Left renal cortex interstitium (tissue), 4 donors: ENCODE results near the gene ALG9. TPM values are rescaled to one million over a fixed set of nuclear protein-coding genes. Genes with fewer than 3 reads are reported as not detected.

Experiments
- DNase-seq, 4 donors: peaks; one replicate each; pipeline ENCODE4 v3.0.0-alpha.2; 2013; ENCODE audit warnings: low read depth in 4 of 4, low spot score in 2 of 4, missing footprints in 1 of 4
- polyA plus RNA-seq, 4 donors: library from polyadenylated mRNA; unstranded; fragments of 120-200 nt; gene quantifications; one replicate each; pipeline ENCODE4 v1.2.1, GENCODE V29; 2013; ENCODE audit not compliant: insufficient read length in 4 of 4

ALG9 gene
- polyA plus RNA-seq, 4 donors: 38.2 to 47.6 (median 42.6) TPM

GRCh38 chr11:111882202-111882601, 10.8 kb upstream of the ALG9 start:
- DNase-seq: no peak

- no peak for DNase-seq
Observed at GRCh38 chr11:111879637-111879960, 8.2 kb upstream of the ALG9 start.

- DNase-seq: peak; percentile 97 to 99 (median 98)
Observed at GRCh38 chr11:111878849-111879636, 7.7 kb upstream of the ALG9 start, which contains the start of the genes CFAP68 and FDXACB1. Gene CFAP68, plus strand, starts transcription at chr11:111879541. Its CDS starts 20 bp downstream, at chr11:111879561. Gene FDXACB1, minus strand, starts transcription at chr11:111879165. Its CDS starts 33 bp downstream, at chr11:111879132.

GRCh38 chr11:111878385-111878848, 7.0 kb upstream of the ALG9 start:
- DNase-seq: peak in 3 of 4 donors; percentile 19 to 52 (median 28)

GRCh38 chr11:111871693-111872161, 346 bp upstream of the ALG9 start:
- DNase-seq: no peak

- DNase-seq: peak in 1 of 4 donors; percentile 0
Observed at GRCh38 chr11:111870522-111870885, 877 bp downstream of the ALG9 start.

- DNase-seq: no peak
Observed at GRCh38 chr11:111870113-111870512, 1.3 kb downstream of the ALG9 start.

GRCh38 chr11:111860257-111860656, 11.1 kb downstream of the ALG9 start:
- DNase-seq: no peak

GRCh38 chr11:111855506-111855905, 15.9 kb downstream of the ALG9 start:
- DNase-seq: no peak

- no peak for DNase-seq
Observed at GRCh38 chr11:111852103-111852502, 19.3 kb downstream of the ALG9 start.

GRCh38 chr11:111851636-111852035, 19.7 kb downstream of the ALG9 start:
- DNase-seq: no peak

- DNase-seq: no peak
Observed at GRCh38 chr11:111851067-111851466, 20.3 kb downstream of the ALG9 start.

GRCh38 chr11:111849631-111850030, 21.8 kb downstream of the ALG9 start:
- no peak for DNase-seq

GRCh38 chr11:111846636-111847035, 24.7 kb downstream of the ALG9 start:
- DNase-seq: no peak

GRCh38 chr11:111846063-111846462, 25.3 kb downstream of the ALG9 start:
- DNase-seq: no peak

- no peak for DNase-seq
Observed at GRCh38 chr11:111845276-111846028, 25.9 kb downstream of the ALG9 start.

GRCh38 chr11:111843661-111844060, 27.7 kb downstream of the ALG9 start:
- no peak for DNase-seq

GRCh38 chr11:111841370-111842053, 29.9 kb downstream of the ALG9 start:
- peak; percentile 65 to 73 (median 66) for DNase-seq

- DNase-seq: no peak
Observed at GRCh38 chr11:111840143-111840542, 31.2 kb downstream of the ALG9 start.

GRCh38 chr11:111838054-111838453, 33.3 kb downstream of the ALG9 start:
- no peak for DNase-seq

- DNase-seq: no peak
Observed at GRCh38 chr11:111837366-111837891, 34.0 kb downstream of the ALG9 start.
